Parathyroid adenoma (tissue), 2 donors: ENCODE results near the gene COL23A1.

Source experiments
- H2AFZ ChIP-seq: fragments of 300-600 bp; sonication (generic); one replicate; pipeline ENCODE4 v1.7.0; 2017; ENCODE audit warnings: antibody characterized with exemption, mild to moderate bottlenecking
- H3K27ac ChIP-seq: fragments of 300-600 bp; sonication (generic); one replicate; pipeline ENCODE4 v1.7.0; 2017
- H3K27me3 ChIP-seq: fragments of 300-600 bp; sonication (generic); one replicate; pipeline ENCODE4 v1.7.0; 2017; ENCODE audit warnings: low read length; ENCODE audit not compliant: control insufficient read depth, insufficient read depth
- H3K36me3 ChIP-seq: fragments of 300-600 bp; sonication (generic); one replicate; pipeline ENCODE4 v1.7.0; 2017; ENCODE audit warnings: low read length; ENCODE audit not compliant: control insufficient read depth, insufficient read depth
- H3K4me1 ChIP-seq: fragments of 300-600 bp; sonication (generic); one replicate; pipeline ENCODE4 v1.7.0; 2017; ENCODE audit warnings: control low read depth
- H3K4me2 ChIP-seq: fragments of 300-600 bp; sonication (generic); one replicate; pipeline ENCODE4 v1.7.0; 2017; ENCODE audit warnings: low read length
- H3K4me3 ChIP-seq: fragments of 300-600 bp; sonication (generic); one replicate; pipeline ENCODE4 v1.7.0; 2017; ENCODE audit warnings: low read depth, low read length
- H3K79me2 ChIP-seq: fragments of 300-600 bp; sonication (generic); one replicate; pipeline ENCODE4 v1.7.0; 2017; ENCODE audit warnings: control low read depth
- H3K9ac ChIP-seq: fragments of 300-600 bp; sonication (generic); one replicate; pipeline ENCODE4 v1.7.0; 2017; ENCODE audit warnings: mild to moderate bottlenecking
- H3K9me3 ChIP-seq: fragments of 300-600 bp; sonication (generic); one replicate; pipeline ENCODE4 v1.7.0; 2017; ENCODE audit warnings: low read length; ENCODE audit not compliant: control insufficient read depth
- CTCF ChIP-seq: fragments of 300-600 bp; sonication (generic); IDR thresholded peaks from one replicate; pipeline ENCODE4 v1.7.0; 2017; ENCODE audit warnings: antibody characterized with exemption, mild to moderate bottlenecking
- donor health status: primary hyperparathyroidism.

COL23A1 gene

GRCh38 chr5:178314061-178314660 lies 276.0 kb downstream of the COL23A1 start:
- H3K36me3 ChIP-seq, result no peaks in the 10 kb centered on the region
- H3K79me2 ChIP-seq, result no peaks in the 10 kb centered on the region
- no peaks in the 10 kb centered on the region for H3K4me1 ChIP-seq
- H3K27me3 ChIP-seq, result no peaks in the 10 kb centered on the region
- no peak overlapping the region for H3K9ac ChIP-seq
- TF ChIP-seq CTCF, result no peak
- no peak overlapping the region for H3K27ac ChIP-seq
- H3K4me2 ChIP-seq, result no peak overlapping the region
- H3K4me3 ChIP-seq, result no peak overlapping the region
- no peak overlapping the region for H2AFZ ChIP-seq
- H3K9me3 ChIP-seq, result no peaks in the 10 kb centered on the region

GRCh38 chr5:178313316-178313715 lies 276.9 kb downstream of the COL23A1 start:
- no peaks in the 10 kb centered on the region for H3K36me3 ChIP-seq
- H3K4me1 ChIP-seq, result no peaks in the 10 kb centered on the region
- no peak overlapping the region for H2AFZ ChIP-seq
- H3K27me3 ChIP-seq, result no peaks in the 10 kb centered on the region
- no peak overlapping the region for H3K4me3 ChIP-seq
- H3K79me2 ChIP-seq, result no peaks in the 10 kb centered on the region
- H3K27ac ChIP-seq, result no peak overlapping the region
- H3K4me2 ChIP-seq, result no peak overlapping the region
- TF ChIP-seq CTCF, result no peak
- H3K9me3 ChIP-seq, result no peaks in the 10 kb centered on the region
- H3K9ac ChIP-seq, result no peak overlapping the region

- H3K79me2 ChIP-seq, result no peaks in the 10 kb centered on the region
- no peaks in the 10 kb centered on the region for H3K27me3 ChIP-seq
- H3K36me3 ChIP-seq, result no peaks in the 10 kb centered on the region
- H2AFZ ChIP-seq, result no peak overlapping the region
- no peak overlapping the region for H3K9ac ChIP-seq
- no peak for TF ChIP-seq CTCF
- no peaks in the 10 kb centered on the region for H3K9me3 ChIP-seq
- no peak overlapping the region for H3K27ac ChIP-seq
- no peak overlapping the region for H3K4me3 ChIP-seq
- H3K4me1 ChIP-seq, result no peaks in the 10 kb centered on the region
- no peak overlapping the region for H3K4me2 ChIP-seq
These were observed 277.3 kb downstream of the COL23A1 start for GRCh38 chr5:178312880-178313282.

- Histone ChIP-seq H3K27ac (no peak overlapping the region), H2AFZ (no peak overlapping the region), H3K4me3 (no peak overlapping the region), H3K9me3 (no peaks in the 10 kb centered on the region), H3K36me3 (no peaks in the 10 kb centered on the region), H3K4me2 (no peak overlapping the region), H3K4me1 (no peaks in the 10 kb centered on the region), H3K79me2 (no peaks in the 10 kb centered on the region), H3K27me3 (no peaks in the 10 kb centered on the region), H3K9ac (no peak overlapping the region)
- TF ChIP-seq CTCF, result no peak
These were observed 279.9 kb downstream of the COL23A1 start for GRCh38 chr5:178310130-178310865.
